ENCODE measurements around the gene SLC35F6.
A peak's percentile ranks its signal among the peaks of the same experiment; 100 is the strongest.

The SLC35F6 gene

DNA sequence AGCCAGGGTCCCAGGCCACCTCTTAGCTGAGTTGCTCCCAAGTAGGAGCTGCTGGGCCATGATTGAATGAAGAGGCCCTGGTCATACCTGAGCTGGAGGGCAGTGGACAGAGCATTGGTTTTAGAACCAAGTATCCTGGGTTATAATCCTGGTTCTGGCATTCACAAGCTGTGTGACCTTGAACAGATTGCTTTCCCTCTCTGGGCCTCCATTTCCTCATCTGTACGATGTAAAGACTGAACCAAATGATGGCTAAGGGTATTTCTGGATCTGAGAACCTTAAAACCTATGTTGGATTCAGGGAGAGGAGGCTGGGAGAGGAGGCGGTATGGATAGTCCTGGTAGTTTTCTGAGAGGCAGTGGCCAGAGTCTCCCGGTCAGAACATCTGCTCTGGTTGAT is 40.6 kb upstream of the SLC35F6 start:
- H3K9me3 ChIP-seq (ENCODE audit: control insufficient read depth, low read length) = no peaks in the 10 kb centered on the region
- H3K4me3 ChIP-seq (ENCODE audit: low read length) = no peak overlapping the region
- H3K4me1 ChIP-seq (ENCODE audit: control insufficient read depth, insufficient read depth, low read length) = peaks cover 66% of the 10 kb centered on the region
- H3K27me3 ChIP-seq (ENCODE audit: control insufficient read depth, insufficient read depth, low read length) = no peaks in the 10 kb centered on the region
- H3K9ac ChIP-seq (ENCODE audit: low read length) = peak overlapping the region; percentile 10
- H3K36me3 ChIP-seq (ENCODE audit: control insufficient read depth, insufficient read depth, low read length) = no peaks in the 10 kb centered on the region

- Histone ChIP-seq H3K27me3 (ENCODE audit: control insufficient read depth, insufficient read depth, low read length) (peaks cover 5% of the 10 kb centered on the region), H3K4me1 (ENCODE audit: control insufficient read depth, insufficient read depth, low read length) (peaks cover 66% of the 10 kb centered on the region), H3K4me3 (ENCODE audit: low read length) (no peak overlapping the region), H3K9ac (ENCODE audit: low read length) (peak overlapping the region; percentile 10), H3K36me3 (ENCODE audit: control insufficient read depth, insufficient read depth, low read length) (no peaks in the 10 kb centered on the region), H3K9me3 (ENCODE audit: control insufficient read depth, low read length) (no peaks in the 10 kb centered on the region)
Measured at GRCh38 chr2:26723991-26724750, 39.9 kb upstream of the SLC35F6 start.

DNA sequence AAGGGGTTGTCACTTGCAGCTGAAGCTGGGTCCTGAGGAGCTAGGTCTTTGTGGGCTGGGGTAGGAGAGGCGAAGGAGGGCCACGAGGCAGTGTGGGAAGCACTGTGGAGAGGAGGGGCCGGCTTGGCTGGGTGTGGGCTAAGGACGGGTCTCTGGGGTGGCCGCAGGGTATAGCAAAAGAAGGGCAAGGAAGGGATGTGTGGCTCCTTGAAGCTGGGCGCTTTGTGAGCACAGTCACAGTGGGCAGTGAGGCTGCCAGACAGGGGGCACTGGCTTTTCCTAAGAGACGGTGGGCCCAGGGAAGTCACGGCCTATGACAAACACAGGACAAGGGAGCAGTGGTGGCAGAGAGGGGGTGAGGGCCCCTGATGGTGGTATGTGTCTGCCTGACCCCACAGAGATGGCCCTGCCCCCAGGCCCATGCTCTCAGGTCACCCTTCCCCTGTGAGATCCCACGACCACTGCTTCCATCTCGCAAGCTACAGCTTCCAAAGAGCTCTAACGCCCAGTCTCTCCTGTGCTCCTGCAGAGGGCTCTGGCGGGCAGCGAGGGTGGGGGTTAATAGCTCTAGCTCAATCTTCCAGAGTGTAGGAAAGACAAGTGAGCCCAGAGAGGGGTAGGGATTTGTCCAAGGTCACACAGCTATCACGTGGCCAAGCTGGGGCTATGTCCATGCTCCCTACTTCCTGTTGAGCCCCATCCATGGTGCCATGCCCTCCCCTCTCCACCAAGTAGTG is 39.1 kb upstream of the SLC35F6 start:
- Histone ChIP-seq H3K27me3 (ENCODE audit: control insufficient read depth, insufficient read depth, low read length) (peaks cover 5% of the 10 kb centered on the region), H3K9ac (ENCODE audit: low read length) (no peak overlapping the region), H3K9me3 (ENCODE audit: control insufficient read depth, low read length) (no peaks in the 10 kb centered on the region), H3K4me3 (ENCODE audit: low read length) (no peak overlapping the region), H3K4me1 (ENCODE audit: control insufficient read depth, insufficient read depth, low read length) (peaks cover 58% of the 10 kb centered on the region), H3K36me3 (ENCODE audit: control insufficient read depth, insufficient read depth, low read length) (no peaks in the 10 kb centered on the region)

- Histone ChIP-seq H3K9ac (ENCODE audit: low read length) (no peak overlapping the region), H3K9me3 (ENCODE audit: control insufficient read depth, low read length) (no peaks in the 10 kb centered on the region), H3K4me1 (ENCODE audit: control insufficient read depth, insufficient read depth, low read length) (peaks cover 53% of the 10 kb centered on the region), H3K27me3 (ENCODE audit: control insufficient read depth, insufficient read depth, low read length) (peaks cover 5% of the 10 kb centered on the region), H3K4me3 (ENCODE audit: low read length) (no peak overlapping the region), H3K36me3 (ENCODE audit: control insufficient read depth, insufficient read depth, low read length) (no peaks in the 10 kb centered on the region)
Measured at GRCh38 chr2:26725521-26725820, 38.6 kb upstream of the SLC35F6 start.

- Histone ChIP-seq H3K4me3 (ENCODE audit: low read length) (no peak overlapping the region), H3K9me3 (ENCODE audit: control insufficient read depth, low read length) (no peaks in the 10 kb centered on the region), H3K36me3 (ENCODE audit: control insufficient read depth, insufficient read depth, low read length) (no peaks in the 10 kb centered on the region), H3K9ac (ENCODE audit: low read length) (no peak overlapping the region), H3K4me1 (ENCODE audit: control insufficient read depth, insufficient read depth, low read length) (peaks cover 45% of the 10 kb centered on the region), H3K27me3 (ENCODE audit: control insufficient read depth, insufficient read depth, low read length) (peaks cover 5% of the 10 kb centered on the region)
Measured at GRCh38 chr2:26726228-26726627, 37.9 kb upstream of the SLC35F6 start.

DNA sequence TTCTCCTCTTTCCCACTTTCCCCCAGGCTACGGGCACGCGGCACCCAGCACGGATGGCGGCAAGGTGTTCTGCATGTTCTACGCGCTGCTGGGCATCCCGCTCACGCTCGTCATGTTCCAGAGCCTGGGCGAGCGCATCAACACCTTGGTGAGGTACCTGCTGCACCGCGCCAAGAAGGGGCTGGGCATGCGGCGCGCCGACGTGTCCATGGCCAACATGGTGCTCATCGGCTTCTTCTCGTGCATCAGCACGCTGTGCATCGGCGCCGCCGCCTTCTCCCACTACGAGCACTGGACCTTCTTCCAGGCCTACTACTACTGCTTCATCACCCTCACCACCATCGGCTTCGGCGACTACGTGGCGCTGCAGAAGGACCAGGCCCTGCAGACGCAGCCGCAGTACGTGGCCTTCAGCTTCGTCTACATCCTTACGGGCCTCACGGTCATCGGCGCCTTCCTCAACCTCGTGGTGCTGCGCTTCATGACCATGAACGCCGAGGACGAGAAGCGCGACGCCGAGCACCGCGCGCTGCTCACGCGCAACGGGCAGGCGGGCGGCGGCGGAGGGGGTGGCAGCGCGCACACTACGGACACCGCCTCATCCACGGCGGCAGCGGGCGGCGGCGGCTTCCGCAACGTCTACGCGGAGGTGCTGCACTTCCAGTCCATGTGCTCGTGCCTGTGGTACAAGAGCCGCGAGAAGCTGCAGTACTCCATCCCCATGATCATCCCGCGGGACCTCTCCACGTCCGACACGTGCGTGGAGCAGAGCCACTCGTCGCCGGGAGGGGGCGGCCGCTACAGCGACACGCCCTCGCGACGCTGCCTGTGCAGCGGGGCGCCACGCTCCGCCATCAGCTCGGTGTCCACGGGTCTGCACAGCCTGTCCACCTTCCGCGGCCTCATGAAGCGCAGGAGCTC is 36.2 kb upstream of the SLC35F6 start:
- H3K9ac ChIP-seq (ENCODE audit: low read length) = no peak overlapping the region
- peaks cover 5% of the 10 kb centered on the region for H3K27me3 ChIP-seq (ENCODE audit: control insufficient read depth, insufficient read depth, low read length)
- no peaks in the 10 kb centered on the region for H3K36me3 ChIP-seq (ENCODE audit: control insufficient read depth, insufficient read depth, low read length)
- H3K4me3 ChIP-seq (ENCODE audit: low read length) = no peak overlapping the region
- peaks cover 28% of the 10 kb centered on the region for H3K4me1 ChIP-seq (ENCODE audit: control insufficient read depth, insufficient read depth, low read length)
- H3K9me3 ChIP-seq (ENCODE audit: control insufficient read depth, low read length) = no peaks in the 10 kb centered on the region

DNA sequence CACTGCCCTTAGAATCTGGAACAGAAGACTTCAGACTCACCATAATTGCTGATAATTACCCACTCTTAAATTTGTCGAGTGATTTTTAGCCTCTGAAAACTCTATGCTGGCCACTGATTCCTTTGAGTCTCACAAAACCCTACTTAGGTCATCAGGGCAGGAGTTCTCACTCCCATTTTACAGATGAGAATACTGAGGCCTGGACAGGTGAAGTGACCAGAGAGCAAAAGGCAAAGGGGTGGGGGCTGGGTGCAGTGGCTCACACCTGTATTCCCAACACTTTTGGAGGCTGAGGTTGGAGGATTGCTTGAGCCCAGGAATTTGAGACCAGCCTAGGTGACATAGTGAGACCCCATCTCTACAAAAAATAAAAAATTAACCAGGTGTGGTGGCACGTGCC is 34.8 kb upstream of the SLC35F6 start:
- peaks cover 14% of the 10 kb centered on the region for H3K4me1 ChIP-seq (ENCODE audit: control insufficient read depth, insufficient read depth, low read length)
- no peaks in the 10 kb centered on the region for H3K36me3 ChIP-seq (ENCODE audit: control insufficient read depth, insufficient read depth, low read length)
- H3K9ac ChIP-seq (ENCODE audit: low read length) = no peak overlapping the region
- H3K9me3 ChIP-seq (ENCODE audit: control insufficient read depth, low read length) = no peaks in the 10 kb centered on the region
- no peak overlapping the region for H3K4me3 ChIP-seq (ENCODE audit: low read length)
- peaks cover 5% of the 10 kb centered on the region for H3K27me3 ChIP-seq (ENCODE audit: control insufficient read depth, insufficient read depth, low read length)

DNA sequence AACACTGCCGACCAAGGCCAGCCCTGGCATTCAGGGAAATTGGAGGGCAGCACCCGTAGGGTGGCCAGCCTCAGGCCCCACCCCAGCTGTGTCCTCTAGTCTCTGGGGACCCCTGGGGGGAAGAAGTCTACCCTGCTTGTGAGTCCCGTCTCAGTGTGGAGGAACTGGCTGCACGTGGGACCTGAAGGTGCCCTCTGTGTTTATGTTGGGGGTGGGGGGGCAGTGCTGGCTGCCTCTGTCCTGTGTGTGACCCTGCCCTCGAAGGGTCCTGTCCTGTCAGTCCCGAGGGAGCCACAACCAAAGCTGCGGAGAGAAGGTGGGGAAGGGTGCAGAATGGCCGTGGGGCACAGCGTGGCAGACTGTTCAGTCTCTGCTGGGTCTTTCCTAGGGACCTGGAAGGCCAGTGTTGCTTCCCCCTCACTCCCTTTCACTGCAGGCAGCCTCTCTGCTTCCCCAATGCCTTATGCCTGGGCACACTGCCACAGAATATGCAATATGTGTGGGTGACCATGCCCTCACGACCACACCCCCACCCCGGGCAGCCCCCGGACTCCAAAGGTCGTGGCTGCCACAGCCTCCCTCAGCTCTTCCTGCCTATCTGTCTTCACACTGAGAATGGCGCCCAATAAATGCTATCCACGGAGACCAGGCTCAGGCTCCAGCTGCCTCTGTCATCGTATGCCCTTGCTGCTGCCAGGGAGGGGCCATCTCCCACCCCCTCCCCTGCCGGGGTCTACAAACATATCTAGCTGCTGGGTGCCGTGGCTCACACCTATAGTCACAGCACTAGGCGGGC is 33.3 kb upstream of the SLC35F6 start:
- no peak overlapping the region for H3K9ac ChIP-seq (ENCODE audit: low read length)
- no peak overlapping the region for H3K4me3 ChIP-seq (ENCODE audit: low read length)
- no peaks in the 10 kb centered on the region for H3K4me1 ChIP-seq (ENCODE audit: control insufficient read depth, insufficient read depth, low read length)
- H3K9me3 ChIP-seq (ENCODE audit: control insufficient read depth, low read length) = no peaks in the 10 kb centered on the region
- H3K36me3 ChIP-seq (ENCODE audit: control insufficient read depth, insufficient read depth, low read length) = no peaks in the 10 kb centered on the region
- H3K27me3 ChIP-seq (ENCODE audit: control insufficient read depth, insufficient read depth, low read length) = peaks cover 5% of the 10 kb centered on the region

- peaks cover 8% of the 10 kb centered on the region for H3K4me1 ChIP-seq (ENCODE audit: control insufficient read depth, insufficient read depth, low read length)
- H3K4me3 ChIP-seq (ENCODE audit: low read length) = no peak overlapping the region
- no peaks in the 10 kb centered on the region for H3K36me3 ChIP-seq (ENCODE audit: control insufficient read depth, insufficient read depth, low read length)
- no peak overlapping the region for H3K9ac ChIP-seq (ENCODE audit: low read length)
- no peaks in the 10 kb centered on the region for H3K9me3 ChIP-seq (ENCODE audit: control insufficient read depth, low read length)
- peaks cover 5% of the 10 kb centered on the region for H3K27me3 ChIP-seq (ENCODE audit: control insufficient read depth, insufficient read depth, low read length)
Measured at GRCh38 chr2:26731714-26732113, 32.4 kb upstream of the SLC35F6 start.

DNA sequence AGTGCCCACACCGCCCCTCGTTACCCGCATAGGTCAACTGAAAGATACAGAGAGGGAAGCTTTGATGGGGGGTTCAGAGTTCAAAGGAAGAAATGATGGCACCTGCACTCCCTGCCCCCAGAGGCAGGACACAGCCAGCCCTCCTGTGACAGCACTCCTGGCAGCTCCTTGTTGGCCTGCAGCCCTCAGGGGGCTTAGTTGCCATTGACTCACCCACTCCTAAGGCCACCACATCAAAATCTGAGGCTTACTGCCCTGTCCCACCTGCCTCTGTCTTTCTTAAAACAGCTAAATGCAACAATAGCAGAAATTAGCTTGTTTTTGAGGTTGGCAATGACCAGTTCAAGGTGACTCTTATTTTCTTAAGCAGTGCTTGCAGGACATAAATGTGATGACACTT is 31.6 kb upstream of the SLC35F6 start:
- Histone ChIP-seq H3K9ac (ENCODE audit: low read length) (no peak overlapping the region), H3K4me1 (ENCODE audit: control insufficient read depth, insufficient read depth, low read length) (peaks cover 8% of the 10 kb centered on the region), H3K9me3 (ENCODE audit: control insufficient read depth, low read length) (no peaks in the 10 kb centered on the region), H3K27me3 (ENCODE audit: control insufficient read depth, insufficient read depth, low read length) (peaks cover 5% of the 10 kb centered on the region), H3K36me3 (ENCODE audit: control insufficient read depth, insufficient read depth, low read length) (no peaks in the 10 kb centered on the region), H3K4me3 (ENCODE audit: low read length) (no peak overlapping the region)

- Histone ChIP-seq H3K36me3 (ENCODE audit: control insufficient read depth, insufficient read depth, low read length) (no peaks in the 10 kb centered on the region), H3K9ac (ENCODE audit: low read length) (no peak overlapping the region), H3K4me1 (ENCODE audit: control insufficient read depth, insufficient read depth, low read length) (peaks cover 8% of the 10 kb centered on the region), H3K4me3 (ENCODE audit: low read length) (no peak overlapping the region), H3K27me3 (ENCODE audit: control insufficient read depth, insufficient read depth, low read length) (peaks cover 5% of the 10 kb centered on the region), H3K9me3 (ENCODE audit: control insufficient read depth, low read length) (no peaks in the 10 kb centered on the region)
Measured at GRCh38 chr2:26733413-26733812, 30.7 kb upstream of the SLC35F6 start.
